Testis (tissue), 2 donors: ENCODE results near the gene HYAL4.

Source experiments
- POLR2A ChIP-seq: fragments of 450-650 bp; IDR thresholded peaks from one replicate; pipeline ENCODE4 v1.6.1; 2017; ENCODE audit warnings: antibody characterized with exemption, mild to moderate bottlenecking, moderate library complexity
- TF ChIP-seq, protein P1 (sequence below), 3 experiments: fragments of 450-650 bp in 2 of 3; fragments of 200-600 bp in 1 of 3; sonication (generic) in 1 of 3; IDR thresholded peaks; one replicate each; pipeline ENCODE4 v1.5.1; 2016 to 2019; ENCODE audit warnings: antibody characterized with exemption in 3 of 3, mild to moderate bottlenecking in 2 of 3, moderate library complexity in 1 of 3

DNA sequence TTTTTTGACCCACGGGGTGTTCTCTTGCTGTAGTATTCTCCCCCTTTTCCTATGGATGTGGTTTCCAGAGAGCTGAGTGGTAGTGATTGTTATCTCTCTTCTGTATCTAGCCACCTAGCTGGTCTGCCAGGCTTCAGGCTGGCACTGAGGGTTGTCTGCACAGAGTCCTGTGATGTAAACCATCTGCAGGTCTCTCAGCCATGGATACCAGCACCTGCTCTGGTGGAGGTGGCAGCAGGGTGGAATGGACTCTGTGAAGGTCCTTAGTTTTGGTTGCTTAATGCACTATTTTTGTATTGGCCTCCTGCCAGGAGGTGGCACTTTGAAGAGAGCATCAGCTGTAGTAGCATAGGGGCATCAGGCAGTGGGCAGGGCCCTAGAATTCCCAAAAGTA is 851 bp downstream of the HYAL4 start:
- TF ChIP-seq POLR2A = no peak
- TF ChIP-seq, protein P1, sequence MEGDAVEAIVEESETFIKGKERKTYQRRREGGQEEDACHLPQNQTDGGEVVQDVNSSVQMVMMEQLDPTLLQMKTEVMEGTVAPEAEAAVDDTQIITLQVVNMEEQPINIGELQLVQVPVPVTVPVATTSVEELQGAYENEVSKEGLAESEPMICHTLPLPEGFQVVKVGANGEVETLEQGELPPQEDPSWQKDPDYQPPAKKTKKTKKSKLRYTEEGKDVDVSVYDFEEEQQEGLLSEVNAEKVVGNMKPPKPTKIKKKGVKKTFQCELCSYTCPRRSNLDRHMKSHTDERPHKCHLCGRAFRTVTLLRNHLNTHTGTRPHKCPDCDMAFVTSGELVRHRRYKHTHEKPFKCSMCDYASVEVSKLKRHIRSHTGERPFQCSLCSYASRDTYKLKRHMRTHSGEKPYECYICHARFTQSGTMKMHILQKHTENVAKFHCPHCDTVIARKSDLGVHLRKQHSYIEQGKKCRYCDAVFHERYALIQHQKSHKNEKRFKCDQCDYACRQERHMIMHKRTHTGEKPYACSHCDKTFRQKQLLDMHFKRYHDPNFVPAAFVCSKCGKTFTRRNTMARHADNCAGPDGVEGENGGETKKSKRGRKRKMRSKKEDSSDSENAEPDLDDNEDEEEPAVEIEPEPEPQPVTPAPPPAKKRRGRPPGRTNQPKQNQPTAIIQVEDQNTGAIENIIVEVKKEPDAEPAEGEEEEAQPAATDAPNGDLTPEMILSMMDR (IDR thresholded peaks at IDR 0.05) = no peak
